ENCODE measurements around the gene TRIM22.

Gene TRIM22

DNA sequence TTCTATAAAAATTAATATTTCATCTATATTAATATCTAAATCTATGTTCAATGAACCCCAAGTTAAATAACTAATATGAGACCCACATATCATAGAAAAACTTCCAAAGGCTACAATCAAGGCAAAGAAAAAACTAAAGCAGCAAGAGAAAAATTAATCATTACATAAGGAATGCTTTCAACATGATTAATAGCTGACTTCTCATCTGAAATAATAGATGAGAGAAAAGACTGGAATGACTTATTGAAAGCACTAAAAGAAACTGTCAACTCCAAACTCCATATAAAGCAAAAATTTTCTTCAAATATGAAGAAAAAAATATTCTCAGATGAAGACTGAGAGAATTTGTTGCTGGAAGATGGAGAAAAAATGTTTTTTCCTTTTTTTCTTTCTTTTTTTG is 17.8 kb upstream of the TRIM22 start:
- TF ChIP-seq EGR1 (IDR thresholded peaks at IDR 0.05), result no peak
- no peak for TF ChIP-seq FOXM1 (IDR thresholded peaks at IDR 0.05; ENCODE audit: borderline replicate concordance, low read depth)
- TF ChIP-seq NFIC (IDR thresholded peaks at IDR 0.05), result no peak
- no peak for TF ChIP-seq CREB1 (IDR thresholded peaks at IDR 0.05; ENCODE audit: low read depth)
- no peak for TF ChIP-seq TAF1 (IDR thresholded peaks at IDR 0.05; ENCODE audit: low read depth)
- TF ChIP-seq ZBTB7A (IDR thresholded peaks at IDR 0.05; ENCODE audit: low read depth), result no peak
- no peak for TF ChIP-seq RAD21 (IDR thresholded peaks at IDR 0.05; ENCODE audit: low read depth)
- TF ChIP-seq TEAD4 (IDR thresholded peaks at IDR 0.05), result no peak
- TF ChIP-seq EP300 (IDR thresholded peaks at IDR 0.05; ENCODE audit: borderline replicate concordance), result no peak
- no peak for TF ChIP-seq MAX (IDR thresholded peaks at IDR 0.05)
- no peak for TF ChIP-seq TCF12 (IDR thresholded peaks at IDR 0.05; ENCODE audit: low read depth)
- no peak for TF ChIP-seq CEBPB (IDR thresholded peaks at IDR 0.05)
- no peak for TF ChIP-seq USF1 (IDR thresholded peaks at IDR 0.05)
- TF ChIP-seq YY1 (IDR thresholded peaks at IDR 0.05; ENCODE audit: low read depth), result no peak
- TF ChIP-seq, protein P1, sequence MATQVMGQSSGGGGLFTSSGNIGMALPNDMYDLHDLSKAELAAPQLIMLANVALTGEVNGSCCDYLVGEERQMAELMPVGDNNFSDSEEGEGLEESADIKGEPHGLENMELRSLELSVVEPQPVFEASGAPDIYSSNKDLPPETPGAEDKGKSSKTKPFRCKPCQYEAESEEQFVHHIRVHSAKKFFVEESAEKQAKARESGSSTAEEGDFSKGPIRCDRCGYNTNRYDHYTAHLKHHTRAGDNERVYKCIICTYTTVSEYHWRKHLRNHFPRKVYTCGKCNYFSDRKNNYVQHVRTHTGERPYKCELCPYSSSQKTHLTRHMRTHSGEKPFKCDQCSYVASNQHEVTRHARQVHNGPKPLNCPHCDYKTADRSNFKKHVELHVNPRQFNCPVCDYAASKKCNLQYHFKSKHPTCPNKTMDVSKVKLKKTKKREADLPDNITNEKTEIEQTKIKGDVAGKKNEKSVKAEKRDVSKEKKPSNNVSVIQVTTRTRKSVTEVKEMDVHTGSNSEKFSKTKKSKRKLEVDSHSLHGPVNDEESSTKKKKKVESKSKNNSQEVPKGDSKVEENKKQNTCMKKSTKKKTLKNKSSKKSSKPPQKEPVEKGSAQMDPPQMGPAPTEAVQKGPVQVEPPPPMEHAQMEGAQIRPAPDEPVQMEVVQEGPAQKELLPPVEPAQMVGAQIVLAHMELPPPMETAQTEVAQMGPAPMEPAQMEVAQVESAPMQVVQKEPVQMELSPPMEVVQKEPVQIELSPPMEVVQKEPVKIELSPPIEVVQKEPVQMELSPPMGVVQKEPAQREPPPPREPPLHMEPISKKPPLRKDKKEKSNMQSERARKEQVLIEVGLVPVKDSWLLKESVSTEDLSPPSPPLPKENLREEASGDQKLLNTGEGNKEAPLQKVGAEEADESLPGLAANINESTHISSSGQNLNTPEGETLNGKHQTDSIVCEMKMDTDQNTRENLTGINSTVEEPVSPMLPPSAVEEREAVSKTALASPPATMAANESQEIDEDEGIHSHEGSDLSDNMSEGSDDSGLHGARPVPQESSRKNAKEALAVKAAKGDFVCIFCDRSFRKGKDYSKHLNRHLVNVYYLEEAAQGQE (IDR thresholded peaks at IDR 0.05; ENCODE audit: low read depth), result no peak

- no peak for TF ChIP-seq EP300 (IDR thresholded peaks at IDR 0.05; ENCODE audit: borderline replicate concordance)
- TF ChIP-seq YY1 (IDR thresholded peaks at IDR 0.05; ENCODE audit: low read depth), result no peak
- no peak for TF ChIP-seq EGR1 (IDR thresholded peaks at IDR 0.05)
- TF ChIP-seq CREB1 (IDR thresholded peaks at IDR 0.05; ENCODE audit: low read depth), result no peak
- TF ChIP-seq FOXM1 (IDR thresholded peaks at IDR 0.05; ENCODE audit: borderline replicate concordance, low read depth), result no peak
- no peak for TF ChIP-seq USF1 (IDR thresholded peaks at IDR 0.05)
- TF ChIP-seq, protein P1 (IDR thresholded peaks at IDR 0.05; ENCODE audit: low read depth), result no peak
- TF ChIP-seq ZBTB7A (IDR thresholded peaks at IDR 0.05; ENCODE audit: low read depth), result no peak
- no peak for TF ChIP-seq NFIC (IDR thresholded peaks at IDR 0.05)
- no peak for TF ChIP-seq CEBPB (IDR thresholded peaks at IDR 0.05)
- TF ChIP-seq TCF12 (IDR thresholded peaks at IDR 0.05; ENCODE audit: low read depth), result no peak
- TF ChIP-seq RAD21 (IDR thresholded peaks at IDR 0.05; ENCODE audit: low read depth), result no peak
- no peak for TF ChIP-seq TEAD4 (IDR thresholded peaks at IDR 0.05)
- no peak for TF ChIP-seq TAF1 (IDR thresholded peaks at IDR 0.05; ENCODE audit: low read depth)
Observed at GRCh38 chr11:5674391-5674790, 15.2 kb upstream of the TRIM22 start.

GRCh38 chr11:5679811-5680210 is 9.8 kb upstream of the TRIM22 start:
- TF ChIP-seq, protein P1 (IDR thresholded peaks at IDR 0.05; ENCODE audit: low read depth), result no peak
- TF ChIP-seq YY1 (IDR thresholded peaks at IDR 0.05; ENCODE audit: low read depth) (no peak), CEBPB (IDR thresholded peaks at IDR 0.05) (no peak), TCF12 (IDR thresholded peaks at IDR 0.05; ENCODE audit: low read depth) (no peak), CREB1 (IDR thresholded peaks at IDR 0.05; ENCODE audit: low read depth) (no peak), TEAD4 (IDR thresholded peaks at IDR 0.05) (no peak), TAF1 (IDR thresholded peaks at IDR 0.05; ENCODE audit: low read depth) (no peak), EGR1 (IDR thresholded peaks at IDR 0.05) (no peak), EP300 (IDR thresholded peaks at IDR 0.05; ENCODE audit: borderline replicate concordance) (no peak), MAX (IDR thresholded peaks at IDR 0.05) (no peak), RAD21 (IDR thresholded peaks at IDR 0.05; ENCODE audit: low read depth) (no peak), NFIC (IDR thresholded peaks at IDR 0.05) (no peak), USF1 (IDR thresholded peaks at IDR 0.05) (no peak), ZBTB7A (IDR thresholded peaks at IDR 0.05; ENCODE audit: low read depth) (no peak), FOXM1 (IDR thresholded peaks at IDR 0.05; ENCODE audit: borderline replicate concordance, low read depth) (no peak)
